Right hindlimb (tissue), 1 donor: ENCODE measurements around the gene PTX4.

Source experiments
- DNase-seq: peaks from one replicate; pipeline ENCODE4 v3.0.0-alpha.2; 2018

PTX4 gene

GRCh38 chr16:1488619-1489018 is at the start of gene PTX4:
Gene PTX4, minus strand, starts transcription at chr16:1488944. Its CDS starts 35 bp downstream, at chr16:1488909.
- no peak for DNase-seq

GRCh38 chr16:1537763-1538289 is 49.1 kb upstream of the PTX4 start:
- no peak for DNase-seq

- no peak for DNase-seq
Measured at GRCh38 chr16:1537138-1537577, 48.4 kb upstream of the PTX4 start.

- DNase-seq: no peak
Measured at GRCh38 chr16:1536601-1537000, 47.9 kb upstream of the PTX4 start.

- no peak for DNase-seq
Measured at GRCh38 chr16:1535391-1536291, 46.9 kb upstream of the PTX4 start.

GRCh38 chr16:1534021-1535020 is 45.6 kb upstream of the PTX4 start:
- no peak for DNase-seq

- peak; percentile 88 for DNase-seq
Measured at GRCh38 chr16:1533443-1533951, 44.8 kb upstream of the PTX4 start, which contains the start of gene TMEM204. Gene TMEM204, plus strand, starts transcription at chr16:1533666. Its CDS starts 610 bp downstream, at chr16:1534276.

GRCh38 chr16:1532771-1533170 is 44.0 kb upstream of the PTX4 start:
- no peak for DNase-seq

- DNase-seq: peak; percentile 68
Measured at GRCh38 chr16:1532081-1532760, 43.5 kb upstream of the PTX4 start.

GRCh38 chr16:1531638-1531910 is 42.8 kb upstream of the PTX4 start:
- no peak for DNase-seq

GRCh38 chr16:1530883-1531637 is 42.3 kb upstream of the PTX4 start:
- DNase-seq: peak; percentile 78

- DNase-seq: no peak
Measured at GRCh38 chr16:1530349-1530882, 41.7 kb upstream of the PTX4 start.

GRCh38 chr16:1528921-1529537 is 40.3 kb upstream of the PTX4 start:
- no peak for DNase-seq

GRCh38 chr16:1527836-1528811 is 39.4 kb upstream of the PTX4 start:
- DNase-seq: peak; percentile 69

- no peak for DNase-seq
Measured at GRCh38 chr16:1526608-1527555, 38.1 kb upstream of the PTX4 start.

GRCh38 chr16:1525871-1526607 is 37.3 kb upstream of the PTX4 start:
- no peak for DNase-seq

- DNase-seq: no peak
Measured at GRCh38 chr16:1524366-1524765, 35.6 kb upstream of the PTX4 start.
